ENCODE data around the gene MYO5B.

The MYO5B gene

DNA sequence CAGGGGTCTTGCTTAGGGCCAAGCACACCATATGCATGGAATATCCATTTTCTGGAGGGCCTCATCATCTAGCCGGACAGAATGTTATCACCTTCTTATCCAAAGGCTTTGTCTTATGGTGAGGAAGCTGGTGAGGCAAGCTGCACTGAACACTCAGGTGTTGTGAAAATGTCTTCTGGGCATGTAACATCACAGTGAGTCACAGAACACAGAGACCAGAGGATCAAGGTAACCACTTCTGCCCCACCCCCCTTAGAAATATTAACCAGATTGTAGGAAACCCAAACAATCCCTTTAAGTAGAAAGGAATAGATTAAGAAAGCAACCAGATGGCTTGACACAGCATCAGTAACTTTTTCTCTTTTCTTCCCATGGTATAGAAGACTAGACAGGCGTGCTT lies 51.1 kb downstream of the MYO5B start:
- no peak for DNase-seq

DNA sequence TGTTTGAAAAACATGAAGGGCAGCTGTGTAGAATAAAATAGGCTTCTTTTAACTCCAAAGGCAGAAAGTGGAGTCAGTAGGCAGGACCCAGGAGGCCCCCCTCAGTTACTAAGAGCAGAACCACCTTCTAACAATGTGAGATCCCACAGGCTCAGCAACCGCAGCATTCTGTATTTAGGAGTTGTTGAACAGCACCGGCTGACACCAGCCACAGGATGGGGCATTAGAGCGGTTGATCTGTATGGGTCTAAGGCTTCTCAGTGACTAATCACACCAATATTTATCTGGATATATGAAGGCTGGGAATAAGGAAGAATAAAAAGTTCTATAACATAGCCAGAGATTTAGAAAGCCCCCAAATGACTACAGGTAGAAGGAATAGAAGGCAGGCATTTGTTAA lies 51.7 kb downstream of the MYO5B start:
- DNase-seq = no peak

DNA sequence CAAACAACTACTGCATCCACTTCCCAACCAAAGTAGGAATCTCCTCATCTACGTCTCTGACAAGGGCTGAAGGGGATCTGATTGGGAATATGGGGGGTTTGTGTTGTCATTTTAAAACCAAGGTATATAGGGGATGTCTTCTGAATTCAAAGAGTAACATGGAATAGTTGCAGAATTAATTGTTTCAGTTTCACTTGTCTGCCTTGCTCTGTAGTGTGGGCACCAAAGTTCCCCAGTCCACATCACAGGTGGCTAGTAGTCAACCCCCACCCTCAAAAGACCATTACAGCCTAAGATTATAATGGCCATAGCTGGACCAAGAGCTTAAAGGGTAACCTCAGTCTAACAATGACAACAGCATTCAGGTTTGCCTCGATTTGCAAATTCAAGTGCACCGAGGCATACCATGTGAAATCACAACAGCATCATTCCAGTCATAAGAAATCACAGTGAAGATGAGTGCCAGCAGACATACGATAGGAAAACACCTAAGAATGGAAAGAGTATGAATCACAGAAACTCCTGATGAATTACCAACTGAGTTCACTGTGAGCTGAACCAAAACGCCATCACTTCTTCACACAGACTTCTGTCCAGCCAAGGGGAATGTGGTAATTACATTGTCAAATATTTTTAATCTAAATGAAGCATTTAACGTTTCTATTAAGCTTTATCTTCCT lies 52.4 kb downstream of the MYO5B start:
- DNase-seq = no peak

DNA sequence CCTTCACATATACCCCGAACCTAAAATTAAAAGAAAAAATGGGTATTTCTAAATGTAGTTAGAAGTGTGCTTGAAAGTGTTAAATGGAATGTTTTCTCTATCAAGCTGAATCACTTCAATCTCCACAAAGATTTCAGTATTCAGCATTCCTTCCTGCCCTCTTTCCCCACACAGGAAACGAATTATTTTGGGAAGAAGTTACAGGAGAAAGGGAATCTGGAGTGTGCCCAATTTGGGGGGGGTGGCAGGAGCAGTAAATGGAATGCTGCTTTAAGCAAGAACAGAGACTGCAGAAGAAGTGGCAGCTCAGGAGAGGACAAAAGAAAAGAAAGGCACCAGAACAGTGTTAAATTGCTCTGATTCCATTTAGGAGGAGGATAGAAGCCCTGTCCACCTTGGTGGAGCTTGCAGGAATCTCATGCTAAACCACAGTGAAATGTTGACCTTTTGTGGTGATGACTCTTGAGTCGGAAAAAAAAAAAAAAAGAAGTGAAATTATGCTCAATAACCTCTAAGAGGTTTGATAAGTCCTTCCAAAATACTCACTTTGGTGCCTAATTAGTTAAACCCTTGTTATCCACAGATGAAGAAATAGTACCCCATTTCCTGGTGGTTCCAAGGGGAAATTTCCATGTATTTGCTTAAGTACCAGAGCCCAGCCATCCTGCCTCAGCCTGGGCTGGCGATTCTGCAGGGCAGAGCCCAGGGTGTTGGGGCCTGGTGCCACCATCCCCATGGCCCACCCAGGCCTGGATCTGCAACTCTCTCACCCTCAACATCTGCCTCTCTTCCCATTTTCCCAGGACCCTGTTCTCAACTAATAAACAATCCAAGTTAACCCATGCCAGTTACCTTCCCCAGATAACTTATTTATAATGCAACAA lies 56.5 kb downstream of the MYO5B start:
- no peak for DNase-seq

DNA sequence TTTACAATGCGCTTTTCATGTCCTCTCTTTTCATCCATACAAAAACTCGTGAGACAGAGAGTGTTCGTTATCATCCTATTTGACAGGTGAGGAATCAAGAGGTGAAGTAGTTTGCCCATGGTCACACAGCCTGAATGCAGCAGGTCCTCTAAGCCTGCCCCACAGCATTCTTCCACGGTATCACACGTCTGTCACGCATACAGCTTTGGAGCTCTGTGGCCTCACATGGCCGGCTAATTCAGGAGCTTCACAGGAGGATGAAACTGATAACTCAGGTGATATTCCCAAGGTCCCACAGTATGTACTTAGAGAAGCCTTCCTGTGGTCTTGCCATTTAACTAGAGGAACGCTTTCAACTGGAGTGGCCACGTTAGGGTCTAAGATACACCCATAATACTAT lies 59.0 kb downstream of the MYO5B start:
- DNase-seq = no peak

DNA sequence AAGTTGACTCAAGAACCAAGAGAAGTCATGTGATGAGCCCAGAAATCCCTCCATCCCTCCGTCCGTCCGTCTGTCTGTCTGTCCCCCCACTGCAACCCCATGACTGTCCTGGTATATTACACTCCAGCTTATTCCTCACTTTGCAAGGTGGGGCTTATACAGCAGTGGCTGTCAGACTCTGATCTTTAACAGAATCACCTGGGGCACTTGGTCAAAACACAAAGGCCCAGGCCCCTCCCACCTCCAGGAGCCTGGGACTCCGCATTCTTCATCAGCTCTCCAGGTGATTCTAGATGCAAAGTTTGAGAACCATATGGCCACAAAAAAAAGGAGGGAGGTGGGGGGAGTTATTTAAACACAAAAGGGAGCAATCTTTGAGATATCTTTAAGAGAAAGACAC lies 61.4 kb downstream of the MYO5B start:
- DNase-seq = no peak

DNA sequence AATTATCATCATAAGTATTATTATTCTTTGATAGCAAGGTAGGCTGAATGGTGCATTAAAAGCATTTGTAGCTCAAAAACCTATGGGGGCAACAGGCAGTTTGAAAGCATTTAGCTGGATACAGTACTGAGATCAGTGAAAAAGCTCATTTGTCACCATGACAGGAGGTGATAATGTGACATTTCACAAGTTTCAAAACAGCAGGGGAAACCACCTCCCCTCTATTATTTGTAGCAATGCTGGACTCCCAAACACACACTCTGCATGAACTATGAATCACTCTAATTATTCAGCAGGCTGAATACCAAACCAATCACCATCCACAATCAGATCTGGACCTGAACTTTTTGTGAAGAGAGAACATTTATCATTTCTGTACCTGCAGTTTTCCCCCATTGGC lies 63.4 kb downstream of the MYO5B start:
- no peak for DNase-seq

DNA sequence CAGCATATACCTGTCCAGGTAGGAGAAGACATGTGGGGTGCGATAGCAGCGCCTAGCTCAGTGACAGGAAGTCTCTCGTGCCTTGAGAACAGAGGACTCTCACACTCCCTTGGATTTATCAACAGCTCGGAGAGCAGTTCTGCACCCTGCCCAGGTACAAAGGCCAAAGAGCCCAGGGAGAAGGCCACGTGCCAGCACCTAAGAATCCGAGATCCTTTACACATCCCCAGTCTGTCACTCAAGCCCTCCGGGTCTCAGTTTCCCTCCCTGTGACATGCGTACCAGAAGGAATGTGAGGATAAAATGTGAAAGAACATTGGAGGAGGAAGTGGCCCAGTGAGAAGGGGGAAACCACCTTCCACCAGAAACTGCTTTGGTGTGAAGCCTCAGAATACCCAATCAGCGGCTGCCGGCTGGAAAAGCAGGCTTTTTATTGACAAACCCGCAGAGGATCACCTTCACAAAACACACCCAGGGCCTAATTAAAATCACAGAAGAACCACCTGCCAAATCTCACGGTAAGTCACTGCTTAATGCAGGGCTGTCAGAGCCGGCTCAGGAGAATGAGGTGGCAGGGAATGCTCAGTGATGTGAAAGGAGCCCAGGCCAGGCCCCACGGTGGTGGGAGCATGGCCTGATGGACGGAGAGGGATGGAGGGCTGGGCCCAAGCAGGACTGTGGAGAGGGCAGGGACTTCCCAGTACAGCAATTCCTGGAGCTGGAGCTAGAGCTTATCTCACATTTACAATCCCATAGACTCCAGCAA lies 66.3 kb downstream of the MYO5B start:
- DNase-seq = no peak

DNA sequence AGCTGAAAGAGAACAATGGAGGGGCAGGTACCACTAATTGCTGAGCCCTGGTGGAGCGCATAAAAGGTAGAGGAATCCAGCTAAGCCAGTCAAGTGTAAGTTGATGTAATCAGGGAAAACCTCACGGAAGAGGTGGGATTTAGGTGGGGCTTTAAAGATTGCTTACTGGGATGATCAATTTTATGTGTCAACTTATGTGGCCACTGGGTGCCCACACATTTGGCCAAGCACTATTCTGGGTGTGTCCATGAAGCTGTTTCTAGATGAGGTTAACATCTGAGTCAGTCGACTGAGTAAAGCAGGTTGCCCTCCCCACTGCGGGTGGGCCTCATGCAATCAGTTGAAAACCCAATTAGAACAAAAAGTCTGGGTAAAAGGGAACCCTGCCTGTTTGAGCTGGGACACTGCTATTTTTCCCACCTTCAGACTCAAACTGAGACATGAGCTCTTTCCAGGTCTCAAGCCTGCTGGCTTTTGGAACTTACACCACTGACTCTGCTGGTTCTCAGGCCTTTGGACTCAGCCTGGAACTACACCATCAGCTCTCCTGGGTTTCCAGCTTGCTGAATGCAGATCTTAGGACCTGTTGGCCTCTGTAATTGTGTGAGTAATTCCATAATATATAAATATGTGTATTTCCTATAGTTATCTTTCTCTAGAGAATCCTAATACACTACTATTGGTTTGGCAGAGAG lies 67.3 kb downstream of the MYO5B start:
- no peak for DNase-seq

DNA sequence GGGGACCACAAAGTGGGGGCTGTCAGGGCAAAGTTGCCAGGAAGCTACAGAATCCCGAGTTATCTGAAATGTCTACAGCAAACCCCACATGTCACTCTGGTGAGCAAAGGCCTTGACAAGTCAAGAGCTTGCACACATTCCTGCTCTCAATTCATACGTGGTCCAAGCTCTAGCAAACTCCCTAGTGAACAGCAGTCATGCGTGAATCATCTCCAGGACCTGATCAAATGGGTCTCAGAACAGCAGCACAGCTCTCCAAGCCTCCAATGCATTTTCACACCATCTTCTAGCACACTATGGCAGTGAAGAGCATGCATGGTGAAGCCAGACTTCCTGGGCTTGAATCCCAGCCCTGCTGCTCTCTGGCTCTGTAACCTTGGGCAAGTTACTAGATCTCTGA lies 68.5 kb downstream of the MYO5B start:
- no peak for DNase-seq

DNA sequence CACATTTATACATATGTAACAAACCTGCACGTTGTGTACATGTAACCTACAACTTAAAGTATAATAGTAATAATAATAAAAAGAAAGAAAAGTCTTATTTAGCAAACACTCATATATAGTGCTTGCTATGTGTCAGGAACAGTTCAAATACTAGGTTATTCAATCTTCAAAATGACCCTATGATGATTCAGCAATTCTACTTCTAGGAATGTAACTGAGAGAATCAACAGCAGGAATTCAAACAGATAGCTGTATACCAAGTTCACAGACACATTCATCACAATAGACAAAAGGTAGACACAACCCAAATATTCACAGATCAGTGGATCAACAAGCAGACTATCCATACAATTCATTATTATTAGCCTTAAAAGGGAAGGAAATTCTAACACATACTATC lies 69.5 kb downstream of the MYO5B start:
- DNase-seq = no peak

DNA sequence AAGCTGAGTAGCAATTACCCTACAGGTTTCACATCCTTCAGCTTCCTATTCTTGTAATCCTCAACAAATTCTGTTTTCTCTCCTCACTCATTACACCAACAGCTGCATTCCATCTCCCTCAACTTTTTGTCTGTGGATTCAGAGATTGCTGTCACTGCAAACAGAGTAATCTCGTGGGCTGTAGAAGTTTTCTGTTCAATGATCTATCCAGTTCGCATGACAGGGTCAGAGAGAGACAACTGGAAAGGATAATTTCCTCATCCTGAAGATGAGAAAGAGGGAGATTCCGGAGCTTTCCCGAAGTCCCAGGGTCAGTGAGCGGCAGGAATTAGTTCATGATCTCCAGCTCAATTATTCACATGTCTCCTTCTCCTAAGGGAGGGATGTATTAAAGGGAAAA lies 75.7 kb downstream of the MYO5B start:
- DNase-seq = no peak

DNA sequence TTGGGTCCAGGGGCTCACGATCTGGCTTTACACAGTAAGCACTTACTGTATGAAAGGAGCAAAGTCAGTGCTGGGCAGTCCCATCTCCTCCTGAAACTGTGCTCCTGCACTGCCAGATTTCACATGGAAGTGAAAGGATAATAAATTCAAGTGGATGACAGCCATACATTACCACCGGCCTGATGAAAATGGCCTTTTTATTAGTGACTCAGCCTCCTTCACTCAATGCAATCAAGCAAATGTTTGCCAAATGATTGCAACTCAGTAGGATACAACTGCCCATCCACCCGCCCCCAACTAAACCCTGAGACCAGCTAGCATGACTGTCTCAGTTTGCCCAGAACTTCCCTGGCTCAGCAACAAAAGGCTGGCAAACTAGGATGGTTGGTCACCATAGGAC lies 77.1 kb downstream of the MYO5B start:
- no peak for DNase-seq

DNA sequence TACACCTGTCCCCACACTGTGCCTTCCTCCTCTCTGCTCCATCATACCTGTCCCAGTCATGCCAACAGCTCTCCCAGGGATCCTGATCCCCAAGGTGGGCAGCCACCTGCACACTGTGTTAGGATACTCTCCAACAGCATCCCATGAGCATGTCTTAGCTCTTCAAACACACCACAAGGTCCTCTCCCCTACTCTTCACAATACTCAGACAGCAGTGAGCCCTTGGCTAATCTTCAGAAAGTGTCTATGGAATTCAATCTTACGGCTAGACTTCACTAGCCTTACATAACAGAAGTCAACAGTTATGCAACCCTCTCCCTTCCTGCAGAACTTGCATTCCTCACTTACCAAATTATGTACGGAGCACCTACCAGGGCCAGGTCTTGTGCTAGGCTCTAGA lies 79.9 kb downstream of the MYO5B start:
- no peak for DNase-seq

DNA sequence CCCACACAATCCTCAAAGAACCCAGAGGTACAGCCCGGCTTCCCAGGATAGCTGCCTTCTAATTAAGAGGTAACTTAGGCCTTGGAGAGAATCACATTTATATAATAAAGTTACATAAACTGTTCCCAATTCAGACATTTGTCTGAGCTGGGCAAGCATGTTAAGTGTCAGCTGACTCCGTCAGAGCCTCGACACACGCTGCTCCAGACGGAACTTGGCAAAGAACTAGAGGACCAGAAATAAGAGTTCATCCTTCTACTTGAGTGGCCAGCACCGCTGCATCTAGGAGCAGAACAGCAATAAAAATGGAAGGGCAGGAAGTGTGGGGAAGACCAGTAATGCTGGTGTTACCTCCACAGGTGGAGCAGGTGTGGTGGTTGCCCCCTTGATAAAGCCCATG lies 80.5 kb downstream of the MYO5B start:
- DNase-seq = no peak

DNA sequence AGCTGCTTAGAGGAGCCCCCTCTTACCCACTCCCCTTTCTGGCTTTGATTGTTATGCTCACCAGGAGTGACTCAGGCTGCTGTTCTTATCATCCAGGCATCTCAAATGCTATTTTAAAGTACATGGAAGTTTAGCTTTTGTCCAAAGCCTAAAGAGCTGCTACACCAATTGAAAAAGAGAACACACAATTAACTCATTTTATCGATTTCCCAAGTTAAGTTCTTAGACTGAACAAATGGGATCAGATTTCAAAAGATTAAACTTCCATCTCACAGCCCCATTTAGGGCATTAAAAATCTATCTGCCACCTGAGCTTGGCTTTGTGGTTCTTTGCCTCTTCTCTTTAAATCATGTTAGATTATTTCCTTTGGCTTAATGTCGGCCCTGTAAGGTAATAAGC lies 81.2 kb downstream of the MYO5B start:
- no peak for DNase-seq

DNA sequence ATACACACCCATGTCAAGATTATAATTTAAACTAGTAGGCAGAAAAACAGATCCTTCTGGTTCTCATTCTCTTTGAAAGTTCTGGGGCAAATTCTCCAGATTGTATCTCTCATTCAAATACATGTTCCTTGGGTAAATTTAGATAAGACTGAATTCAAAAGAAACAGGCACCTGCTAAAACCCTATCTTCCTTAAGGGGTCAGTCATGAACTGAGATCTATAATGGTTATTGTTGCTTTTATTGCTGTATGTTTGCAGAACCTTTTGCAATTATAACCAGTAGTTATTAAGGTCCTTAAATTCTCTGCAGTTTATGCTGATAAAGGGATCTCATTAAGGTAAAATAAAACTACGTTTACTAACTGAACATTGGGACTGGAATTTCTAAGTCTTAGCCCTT lies 83.5 kb downstream of the MYO5B start:
- no peak for DNase-seq

DNA sequence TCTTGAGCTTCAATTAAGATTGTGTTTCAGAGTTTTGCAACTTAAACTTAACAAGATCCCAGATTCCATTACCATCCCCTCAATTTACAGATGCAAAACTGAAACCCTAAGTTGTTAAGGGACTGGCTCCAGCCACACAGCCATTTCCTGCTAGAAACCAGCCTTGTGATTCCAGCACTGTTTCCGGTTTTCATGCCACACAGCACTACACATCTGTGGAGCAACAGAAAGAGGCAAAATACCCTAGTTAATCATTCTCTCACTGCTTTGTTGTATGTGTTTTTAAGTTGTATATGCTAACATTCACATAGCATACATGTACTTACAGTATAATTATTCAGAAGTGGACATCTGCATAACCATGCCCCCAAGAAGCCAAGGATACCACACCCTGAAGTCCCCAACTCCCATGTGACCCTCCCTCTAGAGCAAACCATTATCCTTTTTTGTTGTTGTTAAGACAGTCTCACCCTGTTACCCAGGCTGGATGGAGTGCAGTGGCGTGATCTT lies 87.4 kb downstream of the MYO5B start:
- DNase-seq = no peak

DNA sequence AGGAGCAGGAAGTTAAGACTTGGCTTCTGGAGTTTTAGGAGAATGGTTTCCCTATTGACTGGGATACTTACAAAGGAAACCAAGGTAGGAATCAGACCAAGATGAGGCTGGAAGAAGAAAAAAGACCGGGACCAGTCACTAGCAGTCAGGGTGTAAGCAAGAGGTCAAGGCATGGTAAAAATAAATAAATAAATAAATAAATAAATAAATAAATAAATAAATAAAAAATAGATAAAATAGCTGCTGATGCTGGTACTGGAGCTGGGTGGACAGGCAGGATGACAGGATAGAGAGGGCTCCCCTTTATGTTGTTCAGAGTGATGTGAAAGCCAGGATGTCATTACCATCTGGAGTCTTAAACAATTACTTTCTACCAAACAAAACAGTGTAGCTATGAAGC lies 89.9 kb downstream of the MYO5B start:
- no peak for DNase-seq

DNA sequence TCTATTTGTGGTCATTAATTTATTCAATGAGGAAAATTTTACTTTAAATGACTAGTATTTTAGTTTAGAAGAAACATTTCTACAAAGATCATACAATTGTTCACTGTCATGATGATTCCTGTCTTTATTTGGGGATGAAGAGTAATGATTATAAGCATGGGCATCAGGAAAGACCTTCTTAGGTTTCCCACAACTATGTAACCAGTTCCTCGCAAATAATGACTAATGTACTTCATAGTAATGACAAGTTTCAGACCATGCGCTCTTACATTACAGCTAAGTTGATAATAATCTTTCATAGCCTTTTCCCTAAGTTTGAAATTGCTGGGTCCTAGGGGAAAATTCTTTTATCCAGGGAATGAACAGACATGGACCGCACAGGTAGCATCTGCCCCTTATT lies 90.5 kb downstream of the MYO5B start:
- DNase-seq = no peak

DNA sequence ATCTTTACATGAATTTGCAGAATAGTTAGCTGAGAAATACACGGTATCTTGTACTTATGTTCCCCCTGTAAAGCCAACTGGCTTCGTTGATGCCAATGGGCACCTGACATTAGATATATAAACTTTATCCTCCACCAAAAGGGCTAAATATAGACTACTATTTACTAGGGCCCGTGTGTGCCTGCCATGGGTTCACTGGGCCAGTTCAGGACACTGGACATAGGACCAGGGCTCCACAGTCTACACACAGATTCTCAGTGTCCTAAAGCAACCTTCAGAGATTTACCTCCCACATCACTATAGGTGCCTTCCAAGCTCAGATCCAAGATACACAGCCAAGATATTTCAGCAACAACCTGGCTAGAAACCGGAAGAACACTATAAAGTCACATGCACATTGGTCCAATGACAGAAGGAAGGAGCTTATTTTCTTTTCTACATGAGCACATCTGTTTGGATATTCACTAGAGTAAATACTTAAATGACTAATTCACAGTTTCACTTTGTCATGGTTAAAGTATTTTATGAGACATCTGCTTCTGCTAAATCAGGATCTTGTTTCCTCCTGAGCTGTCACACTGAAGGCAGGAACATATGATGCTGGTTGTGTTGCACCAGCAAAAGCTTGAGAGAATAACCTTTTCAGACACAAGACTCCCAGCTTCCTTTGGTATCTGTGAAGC lies 95.1 kb downstream of the MYO5B start:
- no peak for DNase-seq

DNA sequence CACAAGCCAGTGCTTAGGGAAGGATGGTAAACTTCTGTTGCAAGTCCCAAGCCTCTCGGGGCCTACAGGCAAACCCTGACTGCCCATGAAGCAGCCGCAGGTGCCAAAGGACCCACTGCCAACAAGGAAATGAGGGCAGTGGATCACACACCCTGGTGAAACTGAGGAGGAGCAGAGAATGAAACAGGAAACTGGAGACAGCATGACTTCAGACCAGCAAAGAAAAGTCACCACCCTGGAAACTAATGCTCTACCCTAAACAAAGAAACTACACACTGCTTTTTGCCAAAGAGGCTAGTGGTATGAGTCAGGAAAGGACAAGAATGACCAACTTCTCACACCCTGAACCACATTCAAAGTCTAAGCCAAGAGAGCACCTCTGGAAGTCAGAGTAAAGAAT lies 97.2 kb downstream of the MYO5B start:
- DNase-seq = no peak

Measured in NCI-H1092 treated with DMSO at 0.1 percent for 48 hours (cell line).